DMS114 treated with DMSO at 0.1 percent for 48 hours (cell line): ENCODE data around the gene B3GNT9.

Experiments used
- DNase-seq: peaks from one replicate; lab custom pipeline; 2025; ENCODE audit not compliant: unreplicated experiment; lab: John Stamatoyannopoulos, UW

B3GNT9 gene

DNA sequence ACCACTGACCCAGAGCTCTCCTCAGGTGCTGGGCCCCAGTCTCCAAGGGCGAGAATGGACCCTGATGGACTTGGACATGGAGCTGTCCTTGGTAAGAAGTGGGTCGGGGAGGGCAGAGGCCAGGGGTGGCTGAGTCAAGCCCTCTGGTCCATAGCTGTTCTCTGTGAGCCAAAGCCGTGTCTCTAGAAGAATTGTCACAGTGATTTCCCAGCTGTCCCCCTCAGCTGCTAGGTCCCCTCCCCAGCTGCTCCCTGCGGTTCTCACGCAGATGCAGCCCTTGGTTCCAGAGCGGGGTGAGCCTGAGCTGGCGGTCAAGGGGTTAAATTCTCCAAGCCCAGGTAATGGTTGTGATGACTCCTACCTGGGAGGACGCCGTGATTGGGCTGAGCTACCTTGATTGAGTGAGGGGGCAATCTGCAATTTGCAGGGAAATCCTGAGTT, 18.2 kb upstream of the B3GNT9 start:
- DNase-seq: no peak

DNA sequence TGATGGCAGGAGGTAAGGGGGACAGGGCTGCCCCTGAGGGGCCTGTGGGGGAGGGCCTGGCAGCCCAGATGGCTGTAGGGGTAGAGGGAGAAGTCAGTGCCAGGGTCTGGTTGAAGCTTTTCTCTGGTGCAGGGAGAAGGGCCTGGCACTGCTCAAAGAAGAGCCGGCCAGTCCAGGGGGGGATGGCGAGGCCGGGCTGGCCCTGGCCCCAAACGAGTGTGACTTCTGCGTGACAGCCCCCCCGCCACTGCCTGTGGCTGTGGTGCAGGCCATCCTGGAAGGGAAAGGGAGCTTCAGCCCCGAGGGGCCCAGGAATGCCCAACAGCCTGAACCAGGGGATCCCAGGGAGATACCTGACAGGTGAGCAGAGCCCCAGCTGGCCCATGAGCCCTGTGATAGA, 16.8 kb upstream of the B3GNT9 start:
- DNase-seq: no peak

DNA sequence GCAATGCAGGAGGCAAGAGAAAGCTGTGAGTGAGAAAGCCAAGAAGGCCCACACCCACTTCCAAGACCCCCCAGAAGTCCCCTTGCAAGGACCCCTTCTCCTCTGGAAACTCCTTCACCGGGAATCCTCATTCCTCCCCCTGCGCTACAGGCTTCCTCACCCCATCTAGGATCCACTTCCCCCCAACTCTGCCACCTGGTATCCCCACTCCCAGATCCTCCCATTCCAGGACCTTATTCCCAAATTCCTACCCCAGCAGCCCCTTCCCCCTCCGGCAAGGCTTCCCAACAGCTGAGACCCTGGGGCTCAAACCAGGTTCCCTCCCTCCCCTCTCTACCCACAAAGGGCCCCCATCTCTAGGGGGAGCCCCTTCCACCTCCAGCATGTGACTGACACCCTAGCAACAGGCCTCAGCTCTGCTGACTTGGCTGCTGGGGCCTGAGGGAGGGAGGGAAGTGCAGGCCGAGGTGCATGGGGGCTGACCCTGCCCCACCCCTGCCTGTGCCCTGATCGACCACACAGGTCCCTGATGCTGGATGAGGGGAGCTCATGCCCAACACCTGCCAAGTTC, 15.9 kb upstream of the B3GNT9 start:
- DNase-seq: no peak

DNA sequence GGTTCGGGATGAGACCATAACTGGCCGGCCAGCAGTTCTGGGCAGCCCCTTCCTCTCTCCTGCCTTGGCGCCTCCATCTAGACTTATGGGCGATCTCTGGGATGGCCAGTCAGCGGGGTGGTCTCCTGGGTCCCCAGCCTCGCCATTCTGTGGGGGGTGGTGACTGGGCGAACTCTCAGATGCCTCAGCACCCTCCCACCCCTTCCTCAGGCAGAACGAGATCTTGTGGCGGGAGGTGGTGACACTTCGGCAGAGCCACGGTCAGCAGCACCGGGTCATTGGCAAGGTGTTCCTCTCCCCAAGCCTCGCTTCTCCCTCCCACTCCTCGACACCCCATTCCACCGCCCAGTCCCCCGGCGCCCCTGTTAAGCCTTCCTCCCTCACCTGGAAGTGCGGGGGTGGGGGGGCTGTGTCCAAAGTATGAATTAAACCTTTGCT, 15.3 kb upstream of the B3GNT9 start:
- DNase-seq: no peak

DNA sequence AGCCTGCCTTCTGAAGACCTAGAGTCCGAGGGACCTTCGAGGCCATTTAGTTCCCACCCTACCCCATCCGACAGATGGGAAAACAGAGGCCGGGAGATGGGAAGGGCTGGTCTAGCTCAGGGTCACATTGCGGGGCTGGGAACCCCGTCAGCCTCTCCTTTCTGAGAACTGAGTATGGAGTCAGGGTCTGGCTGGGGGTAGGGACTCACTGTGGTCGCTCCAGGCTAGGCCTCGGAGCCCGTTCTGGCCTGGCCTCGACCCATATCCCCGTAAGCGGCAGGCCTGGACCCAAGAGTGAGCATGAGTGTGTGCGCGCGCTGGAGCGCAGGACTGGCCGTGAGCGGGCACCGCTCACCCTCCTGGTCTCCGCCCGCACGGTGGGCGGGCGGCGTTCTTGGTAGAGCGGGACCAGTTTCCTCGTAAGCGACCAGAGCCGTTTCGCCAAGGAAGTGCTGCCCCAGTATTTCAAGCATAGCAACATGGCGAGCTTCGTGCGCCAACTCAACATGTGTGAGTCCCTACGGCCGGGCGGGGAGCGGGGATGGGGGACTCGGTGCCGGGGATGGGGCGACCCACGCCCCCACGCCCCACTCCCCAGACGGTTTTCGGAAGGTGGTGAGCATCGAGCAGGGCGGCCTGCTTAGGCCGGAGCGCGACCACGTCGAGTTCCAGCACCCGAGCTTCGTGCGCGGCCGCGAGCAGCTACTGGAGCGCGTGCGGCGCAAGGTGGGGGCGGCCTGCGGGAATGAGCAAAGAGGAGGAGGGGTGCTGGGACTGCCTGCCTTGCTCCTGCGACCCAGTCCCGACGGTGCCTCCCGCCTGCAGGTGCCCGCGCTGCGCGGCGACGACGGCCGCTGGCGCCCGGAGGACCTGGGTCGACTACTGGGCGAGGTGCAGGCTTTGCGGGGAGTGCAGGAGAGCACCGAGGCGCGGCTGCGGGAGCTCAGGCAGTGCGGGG, 14.6 kb upstream of the B3GNT9 start:
- DNase-seq: no peak

DNA sequence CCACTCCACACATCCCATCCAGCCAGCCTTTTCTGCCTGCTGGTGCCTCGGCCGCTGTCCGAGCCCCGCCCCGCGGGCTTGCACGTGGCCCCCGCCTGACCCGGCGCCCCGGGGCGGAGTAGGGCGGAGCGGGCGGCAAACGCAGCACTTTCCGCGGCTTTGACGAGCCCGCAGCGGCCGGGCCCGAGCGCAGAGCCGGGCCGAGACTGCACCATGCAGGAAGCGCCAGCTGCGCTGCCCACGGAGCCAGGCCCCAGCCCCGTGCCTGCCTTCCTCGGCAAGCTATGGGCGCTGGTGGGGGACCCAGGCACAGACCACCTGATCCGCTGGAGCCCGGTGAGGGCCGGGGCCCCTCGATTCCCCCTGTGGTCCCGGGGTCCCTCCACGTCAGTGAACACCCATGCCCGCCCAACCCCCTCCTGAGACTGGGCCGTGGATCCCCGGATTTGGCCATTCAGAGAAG, 13.8 kb upstream of the B3GNT9 start, which contains the start of gene HSF4:
Gene HSF4 (plus strand): TSS at position 147 of the 463 bp plus-strand sequence. CDS start 67 bp downstream, at position 214.
- no peak for DNase-seq

DNA sequence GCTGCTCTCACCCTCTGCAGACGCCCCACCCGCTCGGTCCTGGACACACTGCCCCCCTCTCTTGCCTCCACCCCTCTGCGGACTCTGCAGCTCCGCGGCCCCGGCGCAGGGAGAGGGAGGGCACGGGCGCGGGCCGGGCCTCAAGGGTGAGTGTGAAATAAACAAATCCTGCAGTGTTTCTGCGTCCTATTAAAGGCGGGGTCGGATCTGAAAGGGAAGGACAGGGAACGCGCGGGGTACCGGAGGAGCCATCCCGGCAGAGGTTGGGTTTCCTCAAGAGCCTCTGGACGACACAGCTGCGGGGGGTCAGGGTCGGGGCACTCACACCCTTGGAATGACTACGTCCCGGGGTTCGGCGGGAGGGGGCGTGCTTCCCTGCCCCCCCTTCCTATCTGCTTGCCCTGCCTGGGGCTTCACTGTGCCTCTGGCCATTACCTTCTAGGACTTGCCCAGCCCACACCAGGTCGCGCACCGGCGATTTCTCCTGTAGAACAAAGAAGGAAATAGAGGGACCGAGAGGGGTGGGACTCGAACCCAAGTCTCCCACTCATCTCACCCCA, 13.3 kb upstream of the B3GNT9 start:
- no peak for DNase-seq

DNA sequence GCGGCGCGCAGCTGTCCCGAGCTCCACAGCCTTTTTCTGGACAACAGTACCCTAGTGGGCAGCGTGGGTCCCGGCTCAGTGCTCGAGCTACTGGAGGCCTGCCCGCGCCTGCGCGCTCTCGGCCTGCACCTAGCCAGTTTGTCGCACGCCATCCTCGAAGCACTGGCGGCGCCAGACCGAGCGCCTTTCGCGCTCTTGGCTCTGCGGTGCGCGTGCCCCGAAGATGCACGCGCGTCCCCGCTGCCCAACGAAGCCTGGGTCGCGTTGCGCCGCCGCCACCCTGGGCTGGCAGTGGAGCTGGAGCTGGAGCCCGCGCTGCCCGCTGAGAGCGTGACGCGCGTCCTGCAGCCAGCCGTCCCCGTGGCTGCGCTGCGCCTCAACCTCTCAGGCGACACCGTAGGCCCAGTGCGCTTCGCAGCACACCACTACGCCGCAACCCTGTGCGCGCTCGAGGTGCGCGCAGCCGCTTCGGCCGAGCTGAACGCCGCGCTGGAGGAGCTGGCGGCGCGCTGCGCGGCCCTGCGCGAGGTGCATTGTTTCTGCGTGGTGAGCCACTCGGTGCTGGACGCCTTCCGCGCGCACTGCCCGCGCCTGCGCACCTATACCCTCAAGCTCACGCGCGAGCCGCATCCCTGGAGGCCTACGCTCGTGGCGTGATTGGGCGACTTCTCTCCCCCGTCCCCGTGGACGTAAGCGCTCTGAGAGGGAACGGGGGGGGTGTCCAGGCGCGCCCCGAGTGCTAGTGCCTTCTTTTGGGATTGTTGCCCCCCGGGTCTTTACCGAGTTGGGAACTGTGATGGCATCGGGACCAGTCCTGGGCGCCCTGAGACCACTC, 12.6 kb upstream of the B3GNT9 start:
- DNase-seq: no peak

DNA sequence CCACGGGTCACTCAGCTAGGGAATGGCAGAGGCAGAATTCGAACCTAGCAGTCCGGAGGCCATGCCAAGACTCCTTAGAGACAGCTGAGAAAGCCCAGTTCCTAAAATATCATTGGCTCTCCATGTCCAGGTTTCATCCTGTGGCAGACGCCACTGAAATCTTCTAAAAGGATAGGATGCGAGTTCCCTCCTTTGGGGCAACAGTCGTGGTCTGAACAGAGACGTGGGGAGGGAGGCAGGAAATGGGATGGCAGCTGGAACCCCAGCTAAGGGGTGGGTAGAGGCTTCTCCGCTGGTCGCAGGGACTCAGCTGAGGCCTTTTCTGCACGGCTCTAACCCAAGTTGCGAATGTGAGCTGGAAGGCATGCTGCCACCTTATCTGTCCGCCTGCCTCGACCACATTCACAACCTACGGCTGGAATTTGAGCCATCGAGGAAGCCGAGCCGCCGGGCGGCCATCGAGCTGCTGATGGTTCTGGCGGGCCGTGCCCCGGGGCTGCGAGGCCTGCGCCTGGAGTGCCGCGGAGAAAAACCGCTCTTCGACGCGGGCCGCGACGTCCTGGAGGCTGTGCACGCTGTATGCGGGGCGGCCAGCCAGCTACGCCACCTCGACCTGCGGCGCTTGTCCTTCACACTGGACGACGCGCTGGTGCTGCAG, 11.8 kb upstream of the B3GNT9 start:
- DNase-seq: peak; percentile 48

DNA sequence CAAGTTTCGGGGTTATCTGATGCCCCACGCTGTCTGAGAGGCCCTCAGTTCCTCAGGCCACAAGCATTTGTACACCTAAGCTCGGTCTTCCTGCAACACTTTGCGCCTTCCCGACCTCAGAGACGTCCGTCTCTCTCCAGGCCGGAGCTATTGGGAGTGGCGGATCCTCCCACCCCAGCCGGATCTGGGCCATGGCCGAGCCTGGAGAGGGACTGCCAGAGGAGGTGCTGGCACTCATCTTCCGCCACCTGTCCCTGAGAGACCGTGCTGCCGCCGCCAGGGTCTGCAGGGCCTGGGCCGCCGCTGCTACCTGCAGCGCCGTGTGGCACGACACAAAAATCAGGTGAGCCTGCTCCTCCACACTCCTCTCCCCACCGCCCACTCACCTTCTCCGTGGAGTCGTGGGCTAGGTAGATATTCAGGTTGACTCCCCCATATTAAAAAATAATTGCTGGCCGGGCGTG, 10.8 kb upstream of the B3GNT9 start:
- no peak for DNase-seq

DNA sequence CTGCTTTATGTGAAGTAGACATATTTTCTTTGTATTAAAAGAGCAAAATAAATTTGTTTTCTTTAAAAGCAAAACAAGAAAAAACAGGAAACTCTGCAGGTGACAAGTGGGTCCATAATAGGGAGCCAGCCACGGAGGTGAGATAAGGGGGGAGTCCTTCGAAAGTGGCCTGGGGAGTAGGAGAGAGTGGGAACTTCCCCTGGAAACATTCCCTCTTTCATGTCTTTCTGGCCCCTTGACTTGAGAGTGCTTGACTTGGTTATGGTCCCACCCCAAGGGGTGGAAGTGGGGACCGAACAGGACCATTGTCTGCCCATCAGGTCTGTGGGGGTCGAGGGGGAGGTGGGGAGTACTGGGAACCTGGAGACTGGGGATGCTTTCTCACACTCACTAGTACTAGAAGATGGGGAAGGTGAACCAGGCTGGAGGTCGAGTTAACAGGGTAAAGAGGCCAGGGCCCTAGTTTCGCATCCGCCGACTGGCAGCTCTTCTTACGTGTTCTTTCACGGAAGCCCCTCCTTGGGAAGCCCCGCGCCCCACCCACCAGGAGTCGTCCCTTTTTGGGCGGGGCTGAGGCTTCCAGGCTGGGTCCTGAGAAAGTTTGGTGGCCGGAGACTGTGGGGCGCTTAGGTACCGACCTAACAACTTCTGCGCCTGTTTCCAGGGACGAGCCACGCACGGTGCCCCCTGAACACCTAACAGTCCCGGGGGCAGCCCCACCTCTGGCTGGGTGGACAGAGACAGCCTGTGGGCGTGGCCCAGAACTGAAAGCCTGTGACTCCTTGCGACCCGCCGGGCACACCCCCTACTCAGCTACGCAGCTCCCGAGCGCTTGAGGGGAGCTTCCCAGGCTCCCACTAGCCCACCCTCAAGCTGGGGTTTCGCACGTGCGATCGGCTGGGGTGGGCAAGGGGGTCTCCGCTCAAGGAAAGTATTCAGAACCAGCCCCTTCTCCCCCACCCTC, 8.1 kb upstream of the B3GNT9 start:
- DNase-seq: peak; percentile 27

DNA sequence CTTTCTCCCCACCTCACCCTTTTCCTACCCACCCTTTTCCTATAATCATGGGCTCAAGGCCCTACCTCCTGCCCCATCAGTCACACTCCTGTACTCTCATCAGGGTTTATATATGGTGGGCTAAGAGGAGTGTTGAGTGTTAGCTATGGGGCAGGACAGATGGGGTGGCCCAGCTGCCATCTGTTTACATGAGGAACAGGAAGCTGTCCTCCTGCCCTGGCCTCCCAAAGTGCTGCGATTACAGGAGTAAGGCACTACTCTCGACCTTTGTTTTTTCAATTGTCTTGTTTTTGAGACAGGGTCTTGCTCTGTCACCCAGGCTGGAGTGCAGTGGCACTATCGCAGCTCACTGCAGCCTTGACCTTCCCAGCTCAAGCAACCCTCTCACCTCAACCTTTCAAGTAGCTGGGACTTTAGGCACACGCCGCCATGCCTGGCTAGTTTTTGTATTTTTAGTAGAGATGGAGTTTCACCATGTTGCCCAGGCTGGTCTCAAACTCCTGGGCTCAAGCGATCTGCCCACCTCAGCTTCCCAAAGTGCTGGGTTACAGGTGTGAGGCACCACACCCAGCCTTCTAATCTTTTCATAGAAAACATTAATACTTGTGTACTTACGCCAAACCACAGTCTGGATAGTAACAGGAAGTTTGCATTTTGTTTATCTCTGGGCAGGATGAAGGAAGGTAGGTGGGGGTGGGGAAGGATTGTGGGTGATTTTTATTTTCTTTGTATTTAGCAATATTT, 7.3 kb upstream of the B3GNT9 start:
- DNase-seq: no peak

DNA sequence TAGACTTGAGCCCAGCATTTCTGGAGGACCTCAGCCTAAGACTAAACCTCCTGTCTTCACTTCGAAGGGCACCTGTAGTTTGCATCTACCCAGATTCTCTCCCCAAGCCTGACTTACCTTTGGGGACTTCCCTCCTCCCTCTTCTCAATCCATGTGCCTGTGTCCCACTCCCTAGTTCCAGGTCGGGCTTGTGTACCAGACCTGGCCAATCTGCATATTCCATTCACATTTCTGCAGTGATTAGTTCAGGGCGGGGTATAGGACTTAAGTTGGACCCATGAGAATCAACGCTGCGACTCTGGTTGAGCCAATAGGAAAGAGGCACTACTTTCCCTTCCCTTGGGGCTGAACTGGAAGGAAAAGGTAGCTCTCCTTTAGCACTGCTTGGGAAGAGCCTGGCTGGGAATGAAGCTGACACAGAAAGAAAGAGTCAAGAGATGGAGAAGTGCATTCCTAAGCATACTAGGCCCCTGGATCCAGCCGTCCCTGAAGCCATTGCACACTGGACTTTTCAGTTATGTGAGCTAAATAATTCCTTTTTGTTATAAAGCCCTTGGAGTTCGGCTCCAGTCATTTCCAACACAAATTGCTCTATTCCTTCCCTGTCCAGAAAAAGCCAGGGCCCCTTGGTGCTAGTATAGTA, 6.4 kb upstream of the B3GNT9 start:
- no peak for DNase-seq

DNA sequence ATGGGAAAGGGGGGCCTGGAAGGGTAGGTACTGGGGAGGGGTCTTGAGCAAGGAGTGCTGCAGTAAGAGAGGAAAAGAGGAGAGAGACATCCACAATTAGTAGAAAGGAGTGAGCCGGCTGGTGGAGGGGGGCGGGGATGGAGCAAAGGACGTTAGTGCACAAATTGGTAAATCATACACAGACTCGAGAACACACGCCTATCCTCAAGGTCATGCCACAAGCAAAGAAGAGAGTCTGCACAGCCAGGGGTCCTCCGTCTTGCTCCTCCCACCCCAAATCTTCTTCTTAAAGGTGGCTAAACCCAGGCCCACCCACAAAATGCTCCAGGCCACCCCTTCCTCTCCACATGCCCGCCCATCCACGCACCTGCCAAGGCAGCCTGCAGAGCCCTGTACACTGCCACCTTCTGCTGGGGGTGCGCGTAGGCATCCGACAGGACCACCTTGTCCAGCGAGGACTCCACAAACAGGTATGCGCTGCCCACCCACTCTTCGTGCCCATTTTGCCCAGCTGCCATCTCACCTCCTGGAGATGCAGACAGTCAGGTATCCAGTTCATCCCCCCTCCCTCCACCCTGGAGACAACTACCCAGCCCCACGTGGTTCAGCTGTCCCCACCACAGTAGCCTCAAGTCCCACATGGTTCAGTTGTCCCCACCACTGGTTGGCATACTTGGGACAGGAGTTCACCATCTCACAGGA, 5.5 kb upstream of the B3GNT9 start:
- no peak for DNase-seq

DNA sequence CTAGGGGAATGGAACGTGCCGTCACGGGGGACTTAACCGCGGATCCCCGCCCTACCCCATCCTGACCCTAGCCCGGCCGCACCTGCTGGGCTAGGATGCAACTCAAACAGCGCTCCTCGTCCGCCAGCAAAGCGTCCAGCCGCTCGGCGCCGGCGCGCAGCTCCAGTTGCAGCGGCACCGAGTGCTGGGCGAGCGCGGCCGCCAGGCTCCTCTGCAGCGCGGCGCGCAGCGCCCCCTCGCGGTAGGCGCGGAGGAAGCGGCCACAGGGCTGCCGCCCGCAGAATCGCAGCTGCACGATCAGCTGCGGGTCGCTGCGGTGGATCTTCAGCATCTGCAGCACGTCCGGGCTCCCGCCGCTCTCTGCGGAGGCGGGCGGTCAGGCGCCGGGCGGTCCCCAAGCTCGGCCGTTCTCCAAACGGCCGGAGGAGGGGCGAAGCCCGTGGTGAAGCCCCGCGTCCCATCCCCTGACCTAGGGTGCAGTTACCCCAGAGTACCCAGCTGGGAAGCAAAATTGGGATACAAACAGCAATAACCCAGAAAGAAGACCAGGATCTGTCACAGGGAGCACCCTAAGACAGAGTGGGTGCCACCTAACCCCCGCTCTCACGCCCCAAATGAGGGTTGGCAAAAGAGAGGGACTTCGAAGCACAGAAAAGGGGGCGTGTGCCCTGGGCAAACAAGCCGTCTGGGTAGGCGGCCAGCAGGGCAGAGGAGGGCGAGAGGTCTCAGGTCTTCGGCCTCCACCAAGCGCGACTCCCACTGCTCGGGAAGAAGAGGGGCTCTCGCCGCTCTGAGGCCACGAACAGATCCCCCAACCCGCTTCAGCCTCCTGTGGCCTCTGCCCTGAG, 4.7 kb upstream of the B3GNT9 start:
- DNase-seq: no peak

DNA sequence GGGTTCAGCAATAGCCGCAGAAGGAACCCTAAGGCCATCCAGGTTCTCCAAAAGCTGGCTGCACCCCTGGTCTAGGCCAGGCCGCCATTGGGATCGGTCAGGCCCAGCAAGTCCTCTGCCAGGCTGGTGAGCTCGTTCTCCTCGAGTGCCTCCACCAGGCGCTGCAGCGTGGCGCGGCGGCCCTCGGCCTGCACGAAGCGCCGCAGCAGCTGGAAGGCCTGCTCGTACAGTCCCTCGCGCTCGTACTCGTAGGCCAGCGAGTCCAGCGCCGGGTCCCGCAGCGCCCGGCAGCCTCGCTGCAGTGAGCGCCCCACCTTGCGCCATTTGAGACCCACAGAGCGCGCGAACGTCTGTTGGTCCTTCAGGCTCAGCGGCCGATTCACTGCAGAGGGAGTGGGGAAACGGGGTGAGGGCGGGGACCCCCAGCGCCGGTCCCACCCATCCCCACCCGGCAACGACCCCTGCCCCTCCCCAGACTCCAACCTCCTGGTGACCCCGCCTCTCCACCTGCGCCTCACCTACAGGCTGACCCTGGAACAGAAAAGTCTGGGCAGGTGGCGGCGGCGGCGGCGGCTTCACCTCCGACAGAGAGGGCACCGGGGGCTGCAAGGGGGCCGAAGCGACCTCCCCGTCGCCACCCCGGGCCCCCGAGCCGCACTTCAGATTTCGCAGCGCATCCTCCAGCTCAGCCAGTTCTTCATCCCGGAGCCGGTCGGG, 3.9 kb upstream of the B3GNT9 start:
- no peak for DNase-seq
